HG03095 (cell line): ENCODE results near the gene ATP6V0A4.
"Not testable (repeated sequence)": the region's sequence is repeated elsewhere in the genome, so short reads cannot be mapped to it uniquely, and the experiment has no call there.

Experiments used
- ATAC-seq: cut with Tn5 transposase; IDR thresholded peaks from one replicate; pipeline ENCODE4 v1.9.1; 2021; ENCODE audit warnings: moderate library complexity; ENCODE audit not compliant: unreplicated experiment

ATP6V0A4 gene

GRCh38 chr7:138705167-138705566 is 92.8 kb downstream of the ATP6V0A4 start:
- ATAC-seq: no peak

DNA sequence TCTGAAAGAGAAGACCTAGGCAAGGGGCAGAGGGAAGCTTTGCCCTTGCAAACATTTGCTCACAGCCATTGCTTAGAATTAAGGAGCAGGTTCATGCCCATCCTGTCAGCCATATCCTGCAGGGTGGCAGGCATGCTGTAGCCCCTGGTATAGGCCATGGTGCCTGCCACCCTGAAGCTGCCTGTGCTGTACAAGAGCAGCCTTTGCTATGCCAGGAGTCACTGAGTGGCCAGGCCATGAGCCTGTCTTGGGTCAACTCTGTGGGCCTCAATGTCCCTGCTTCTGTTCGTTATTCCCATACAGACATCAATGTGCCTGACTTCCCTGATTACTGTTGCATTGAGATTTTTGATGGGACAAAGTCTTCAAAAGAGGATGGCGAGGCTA is 96.5 kb downstream of the ATP6V0A4 start:
- no peak for ATAC-seq

DNA sequence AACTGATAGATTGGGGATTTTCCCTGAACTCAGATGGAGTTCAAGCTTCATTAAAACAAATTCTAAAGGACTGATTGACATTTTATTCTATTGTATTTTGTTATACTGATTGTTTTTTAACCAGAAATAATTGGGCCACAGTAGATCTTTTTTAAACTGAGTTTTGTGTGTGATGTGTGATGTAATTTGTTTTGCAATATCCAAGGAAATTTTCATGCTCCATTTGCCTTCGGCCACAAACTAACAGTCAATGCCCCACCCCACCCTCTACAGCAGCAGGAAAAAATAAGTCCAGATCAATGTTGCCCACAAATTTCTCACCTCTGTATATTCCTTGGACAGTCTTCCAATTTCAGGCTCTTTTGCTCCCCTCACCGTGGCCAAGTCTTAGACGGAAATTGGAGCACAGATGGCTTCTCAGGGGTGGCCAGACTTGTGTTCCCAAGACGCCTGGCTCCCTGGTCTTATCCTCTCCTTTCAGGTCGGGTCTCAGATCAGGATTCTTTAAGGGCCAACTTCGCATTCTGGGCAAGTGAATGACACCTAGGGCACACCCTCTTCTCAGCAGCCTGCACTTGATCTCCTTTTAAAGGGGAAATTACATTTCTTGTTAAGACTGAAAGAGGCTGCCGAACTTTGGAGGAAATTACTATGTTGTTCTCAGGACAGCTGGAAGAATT is 97.0 kb downstream of the ATP6V0A4 start, which contains the start of gene SVOPL:
TSS of gene SVOPL (minus strand) at position 506 of the 680 bp plus-strand sequence. CDS start 22,317 bp downstream, outside the sequence.
- ATAC-seq: no peak

GRCh38 chr7:138699661-138700060 is 98.3 kb downstream of the ATP6V0A4 start:
- no peak for ATAC-seq

DNA sequence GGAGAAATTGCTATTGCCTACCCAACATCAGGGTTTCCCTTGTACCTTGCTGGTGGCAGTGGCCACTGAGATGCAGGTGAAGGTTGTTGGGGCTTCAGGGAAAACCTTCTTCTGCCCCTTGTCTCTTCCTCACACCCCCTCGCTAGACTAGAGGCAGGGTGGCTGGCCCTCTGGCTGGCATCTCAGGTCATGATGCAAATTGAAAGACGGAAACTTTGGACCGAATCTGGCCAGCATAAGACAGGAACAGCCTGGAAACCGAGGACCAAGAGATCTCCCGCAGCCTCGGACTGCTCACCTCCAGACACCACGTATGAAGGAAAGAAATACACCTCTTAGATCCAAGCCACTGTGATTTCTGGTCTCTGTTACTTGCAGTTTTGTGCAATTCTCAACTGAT is 99.7 kb downstream of the ATP6V0A4 start:
- no peak for ATAC-seq

GRCh38 chr7:138697535-138698182 is 100.3 kb downstream of the ATP6V0A4 start:
- no peak for ATAC-seq

GRCh38 chr7:138695776-138696175 is 102.2 kb downstream of the ATP6V0A4 start:
- ATAC-seq: not testable (repeated sequence)

DNA sequence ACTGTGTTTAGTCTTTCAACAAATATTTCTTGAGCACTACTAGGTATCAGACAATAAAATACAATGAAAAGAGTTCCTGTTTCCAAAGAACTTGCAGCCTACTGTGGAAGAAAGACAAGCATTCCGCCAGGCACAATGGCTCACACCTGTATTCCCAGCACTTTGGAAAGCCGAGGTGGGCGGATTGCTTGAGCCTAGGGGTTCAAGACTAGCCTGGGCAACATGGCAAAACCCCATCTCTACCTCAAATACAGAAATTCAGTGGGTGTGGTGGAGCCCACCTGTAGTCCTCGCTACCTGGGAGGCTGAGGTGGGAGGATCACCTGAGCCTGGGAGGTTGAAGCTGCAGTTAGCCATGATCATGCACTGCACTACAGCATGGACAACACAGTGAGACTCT is 102.9 kb downstream of the ATP6V0A4 start:
- ATAC-seq: no peak

DNA sequence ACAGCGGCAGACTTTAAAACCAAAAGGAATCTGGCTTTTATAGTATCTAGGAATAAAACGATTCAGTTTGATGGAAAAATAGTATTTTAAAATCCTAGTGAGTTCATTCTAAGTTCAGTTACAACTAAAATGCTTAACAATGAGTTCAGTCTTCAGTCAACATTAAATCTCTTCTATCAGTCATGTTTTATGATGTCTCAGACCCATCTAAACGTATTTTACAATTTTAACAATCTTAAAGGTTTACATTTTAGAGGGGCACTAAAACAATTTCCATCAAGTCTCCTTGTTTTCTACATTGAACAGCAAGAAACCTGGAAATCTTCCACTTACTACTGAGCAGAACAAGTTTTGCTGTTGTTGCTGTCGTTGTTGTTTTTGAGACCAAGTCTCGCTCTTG is 106.8 kb downstream of the ATP6V0A4 start:
- no peak for ATAC-seq

GRCh38 chr7:138690495-138690894 is 107.5 kb downstream of the ATP6V0A4 start:
- ATAC-seq: no peak

DNA sequence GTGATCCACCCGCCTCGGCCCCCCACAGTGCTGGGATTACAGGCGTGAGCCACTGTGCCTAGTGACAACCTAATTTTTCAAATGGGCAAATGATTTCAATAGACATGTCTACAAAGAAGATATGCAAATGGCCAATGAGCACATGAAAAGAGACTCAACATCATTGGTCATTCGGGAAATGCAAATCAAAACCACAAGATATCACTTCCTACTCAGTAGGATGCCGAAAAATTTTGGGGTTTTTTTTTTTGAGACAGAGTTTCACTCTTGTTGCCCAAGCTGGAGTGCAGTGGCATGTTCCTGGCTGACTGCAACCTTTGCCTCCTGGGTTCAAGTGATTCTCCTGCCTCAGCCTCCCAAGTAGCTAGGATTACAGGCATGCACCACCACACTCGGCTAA is 110.0 kb downstream of the ATP6V0A4 start:
- ATAC-seq: not testable (repeated sequence)

DNA sequence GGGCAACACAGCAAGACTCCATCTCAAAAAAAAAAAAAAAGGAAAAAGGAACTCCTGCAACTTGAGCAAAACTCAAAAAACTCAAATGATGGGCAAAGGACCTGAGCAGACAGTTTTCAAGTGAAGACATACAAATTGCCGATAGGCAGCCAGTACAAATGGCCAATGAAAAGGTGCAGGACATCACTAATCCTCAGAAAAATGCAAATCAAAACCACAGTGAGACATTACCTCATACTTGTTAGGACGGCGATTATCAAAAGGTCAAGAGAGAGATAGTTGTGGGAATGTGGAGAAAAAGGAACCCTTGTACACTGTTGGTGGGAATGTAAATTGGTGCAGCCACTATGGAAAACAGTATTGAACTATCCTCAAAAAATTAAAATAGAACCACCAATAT is 113.7 kb downstream of the ATP6V0A4 start:
- no peak for ATAC-seq

DNA sequence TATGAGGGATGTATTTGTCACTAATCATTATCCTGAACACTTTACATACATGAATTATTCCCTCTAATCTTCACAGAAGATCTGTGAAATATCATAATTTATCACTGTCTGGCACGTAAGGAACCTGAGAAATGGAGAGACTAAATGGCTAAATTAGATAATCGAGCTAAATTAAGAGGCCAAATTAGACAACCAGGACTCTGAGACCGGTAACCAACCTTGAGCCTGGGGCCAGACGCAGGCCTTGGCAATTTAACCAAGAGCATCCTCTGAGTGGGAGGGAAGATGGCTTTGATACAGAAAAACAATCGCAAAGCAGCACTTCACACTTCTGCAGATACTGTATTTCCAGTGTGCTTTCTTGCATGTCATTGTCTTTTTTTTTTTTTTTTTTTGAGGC is 118.2 kb downstream of the ATP6V0A4 start:
- no peak for ATAC-seq

- no peak for ATAC-seq
These were observed 127.4 kb downstream of the ATP6V0A4 start for GRCh38 chr7:138670594-138670993.

GRCh38 chr7:138669364-138669763 is 128.6 kb downstream of the ATP6V0A4 start:
- no peak for ATAC-seq

GRCh38 chr7:138668946-138669345 is 129.1 kb downstream of the ATP6V0A4 start:
- ATAC-seq: no peak

- no peak for ATAC-seq
These were observed 129.8 kb downstream of the ATP6V0A4 start for GRCh38 chr7:138668229-138668596.

DNA sequence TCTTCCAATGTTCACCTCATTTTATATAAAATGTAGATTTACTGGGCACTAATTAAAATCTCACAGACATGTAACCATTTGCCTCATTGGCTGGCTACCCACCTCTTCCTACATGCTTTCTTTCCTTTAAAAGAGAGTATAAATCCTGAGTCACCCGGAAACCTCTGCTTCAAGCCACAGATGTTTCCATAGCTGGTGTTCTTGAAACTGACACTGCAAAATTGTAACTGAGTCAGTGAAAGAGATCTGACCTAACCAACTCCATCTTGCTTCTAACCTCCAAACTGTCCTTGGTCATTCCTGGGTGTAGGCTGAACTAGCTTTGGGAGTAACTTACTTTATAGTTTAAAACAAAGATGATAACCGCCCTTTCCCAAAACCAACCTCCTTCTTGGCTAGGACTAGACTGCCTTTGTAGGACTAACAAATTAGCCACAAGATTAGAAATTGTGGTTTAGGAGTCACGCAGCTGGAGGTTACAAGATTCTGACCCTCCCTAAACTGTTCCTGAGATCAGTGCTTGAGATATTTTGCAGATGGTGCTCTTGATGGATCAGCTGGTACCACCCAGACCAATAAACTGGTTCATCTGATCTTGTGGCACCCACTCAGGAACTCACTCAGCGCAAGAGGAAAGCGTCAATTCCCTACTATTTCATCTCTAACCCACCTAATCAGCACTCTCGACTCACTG is 130.3 kb downstream of the ATP6V0A4 start:
- ATAC-seq: no peak

DNA sequence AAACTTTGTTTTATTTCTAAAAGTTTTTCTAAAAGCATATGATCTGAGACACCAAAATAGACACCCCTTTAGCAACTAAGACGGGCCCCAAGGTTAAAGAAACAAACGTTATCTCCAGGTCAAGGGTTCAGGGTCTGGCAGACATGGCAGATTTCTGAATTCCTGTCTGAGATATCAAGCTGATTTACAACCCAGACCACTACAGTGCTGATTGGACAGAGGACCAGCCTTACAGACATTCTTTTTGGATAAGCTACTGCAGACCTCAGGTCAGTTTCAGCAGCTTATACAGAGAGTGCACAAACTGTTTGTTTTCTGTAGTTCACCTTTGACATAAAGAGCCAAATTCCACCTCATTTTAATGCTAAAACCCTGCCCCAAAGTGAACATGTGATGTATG is 131.6 kb downstream of the ATP6V0A4 start:
- no peak for ATAC-seq

DNA sequence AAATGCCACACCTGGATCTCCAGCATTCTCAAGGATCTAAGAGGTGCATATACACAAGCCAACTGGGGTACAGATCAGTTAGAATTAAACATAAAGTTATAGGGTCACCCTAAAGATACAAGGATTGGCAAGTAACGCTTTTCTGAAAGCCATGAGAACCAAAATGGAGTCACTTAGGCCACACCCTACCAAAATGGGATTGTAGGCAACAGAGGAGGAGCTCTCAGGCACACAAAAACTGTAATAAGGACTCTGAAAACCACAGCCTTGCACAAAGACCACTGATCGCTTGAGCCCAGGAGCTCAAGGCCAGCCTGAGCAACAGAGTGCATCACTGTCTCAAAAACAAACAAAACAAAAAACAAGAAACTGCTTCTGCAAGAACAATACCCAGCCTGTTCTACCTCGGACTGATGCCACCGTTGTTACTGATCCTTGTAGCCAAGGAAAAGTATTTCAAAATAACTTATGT is 132.3 kb downstream of the ATP6V0A4 start:
- ATAC-seq: no peak

DNA sequence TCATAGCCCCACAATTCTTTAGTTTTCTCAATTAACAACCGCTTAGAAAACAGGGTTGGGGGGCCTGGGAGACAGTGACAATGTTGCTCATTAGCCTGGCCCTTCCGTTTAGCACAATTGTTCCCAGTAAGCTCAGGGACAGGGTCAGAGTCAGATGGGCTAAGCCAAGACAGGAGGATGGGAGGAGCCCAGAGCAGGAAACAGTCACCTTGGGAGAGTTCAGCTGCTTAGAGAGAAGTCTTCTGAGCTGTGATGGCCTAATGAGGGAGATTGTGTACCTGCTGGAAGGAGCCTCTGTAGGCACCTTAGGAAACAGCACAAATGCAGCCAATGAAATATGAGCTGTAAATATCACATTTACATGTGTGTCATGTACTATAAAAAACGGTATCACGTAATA is 132.7 kb downstream of the ATP6V0A4 start:
- no peak for ATAC-seq
